ENCODE measurements around the gene BTN2A1. TPM values are rescaled to one million over a fixed set of nuclear protein-coding genes. Genes with fewer than 3 reads are reported as not detected.

The BTN2A1 gene
- total RNA-seq, 2 donors from 2014 or later, result 6.2 to 16.5 TPM

DNA sequence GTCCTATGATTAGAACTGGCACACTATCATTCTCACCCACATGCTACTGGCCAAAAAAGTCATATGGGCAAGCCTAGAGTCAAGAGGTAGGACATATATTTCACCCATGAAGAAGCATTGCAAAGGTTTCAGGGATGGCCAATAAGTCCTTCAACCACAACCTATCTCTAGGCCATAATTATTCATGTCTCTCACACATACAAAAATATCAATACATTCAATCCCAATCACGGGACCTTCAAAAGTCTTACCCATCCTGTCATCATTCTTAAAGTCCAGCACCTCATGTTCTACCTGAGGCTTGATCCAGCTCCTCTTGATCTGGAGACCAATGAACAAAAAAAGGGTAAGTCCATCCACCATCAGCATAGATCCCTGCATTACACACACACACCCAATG, 29.7 kb downstream of the BTN2A1 start:
- no peaks in the 10 kb centered on the region for H3K9me3 ChIP-seq
- H3K4me3 ChIP-seq, result no peak overlapping the region
- ATAC-seq (no peak), DNase-seq (no peak)
- TF ChIP-seq, protein P1, sequence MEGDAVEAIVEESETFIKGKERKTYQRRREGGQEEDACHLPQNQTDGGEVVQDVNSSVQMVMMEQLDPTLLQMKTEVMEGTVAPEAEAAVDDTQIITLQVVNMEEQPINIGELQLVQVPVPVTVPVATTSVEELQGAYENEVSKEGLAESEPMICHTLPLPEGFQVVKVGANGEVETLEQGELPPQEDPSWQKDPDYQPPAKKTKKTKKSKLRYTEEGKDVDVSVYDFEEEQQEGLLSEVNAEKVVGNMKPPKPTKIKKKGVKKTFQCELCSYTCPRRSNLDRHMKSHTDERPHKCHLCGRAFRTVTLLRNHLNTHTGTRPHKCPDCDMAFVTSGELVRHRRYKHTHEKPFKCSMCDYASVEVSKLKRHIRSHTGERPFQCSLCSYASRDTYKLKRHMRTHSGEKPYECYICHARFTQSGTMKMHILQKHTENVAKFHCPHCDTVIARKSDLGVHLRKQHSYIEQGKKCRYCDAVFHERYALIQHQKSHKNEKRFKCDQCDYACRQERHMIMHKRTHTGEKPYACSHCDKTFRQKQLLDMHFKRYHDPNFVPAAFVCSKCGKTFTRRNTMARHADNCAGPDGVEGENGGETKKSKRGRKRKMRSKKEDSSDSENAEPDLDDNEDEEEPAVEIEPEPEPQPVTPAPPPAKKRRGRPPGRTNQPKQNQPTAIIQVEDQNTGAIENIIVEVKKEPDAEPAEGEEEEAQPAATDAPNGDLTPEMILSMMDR (IDR thresholded peaks at IDR 0.05), result no peak
- no peak for TF ChIP-seq POLR2A (IDR thresholded peaks at IDR 0.05)
- no peaks in the 10 kb centered on the region for H3K4me1 ChIP-seq
- no peak overlapping the region for H3K27ac ChIP-seq
- intact Hi-C loops (cut with DNase I), result no loop called here
- 86 to 93% methylated on average over 1 of the region's 1 CpG for WGBS, 2 donors
- H3K36me3 ChIP-seq (replicated peaks in 1 of 2; ENCODE audit: insufficient read depth in 1 of 2, low read depth in 2 of 2), result no peaks in the 10 kb centered on the region
- no peaks in the 10 kb centered on the region for H3K27me3 ChIP-seq

DNA sequence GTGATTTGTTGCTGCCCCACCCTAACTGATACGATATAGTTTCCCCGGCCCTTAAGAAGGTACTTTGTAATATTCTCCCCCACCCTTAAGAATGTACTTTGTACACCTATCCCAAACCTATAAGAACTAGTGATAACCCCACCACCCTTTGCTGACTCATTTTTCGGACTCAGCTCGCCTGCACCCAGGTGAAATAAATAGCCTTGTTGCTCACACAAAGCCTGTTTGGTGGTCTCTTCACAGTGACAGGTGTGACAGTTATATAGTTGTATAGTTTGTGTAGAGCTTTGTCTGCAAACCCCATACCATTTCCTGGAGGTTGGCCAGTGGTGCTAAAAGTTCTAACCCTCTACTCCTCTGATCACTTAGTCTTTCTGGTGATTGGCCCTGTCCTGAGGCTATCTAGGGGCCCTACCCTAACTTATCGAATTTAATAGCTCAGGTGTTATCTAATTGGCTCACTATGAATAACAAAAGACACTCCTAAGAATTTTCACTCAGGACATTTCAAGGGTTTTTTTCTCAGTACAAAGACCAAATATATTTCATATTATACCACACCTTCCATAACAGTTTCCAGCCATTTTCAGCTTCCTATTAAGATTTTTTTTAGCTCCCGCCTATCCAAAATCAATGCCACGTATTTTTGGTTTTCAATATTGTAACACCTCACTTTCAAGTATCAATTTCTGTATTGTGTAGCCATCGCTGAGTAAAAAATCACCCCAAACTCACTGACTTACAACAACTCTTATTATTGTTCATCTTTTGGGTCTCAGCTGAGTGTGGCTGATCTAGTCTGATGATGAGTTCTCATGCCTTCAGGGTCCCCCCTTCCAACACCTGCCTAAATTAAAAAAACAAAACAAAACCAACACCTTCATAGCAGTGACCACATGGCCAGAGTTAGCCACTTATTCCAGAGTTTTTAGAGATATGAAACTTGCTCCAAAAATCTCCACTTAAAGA, 32.5 kb downstream of the BTN2A1 start:
- H3K4me3 ChIP-seq, result no peak overlapping the region
- no peaks in the 10 kb centered on the region for H3K36me3 ChIP-seq (replicated peaks in 1 of 2; ENCODE audit: insufficient read depth in 1 of 2, low read depth in 2 of 2)
- TF ChIP-seq POLR2A (IDR thresholded peaks at IDR 0.05), result no peak
- TF ChIP-seq, protein P1 (IDR thresholded peaks at IDR 0.05), result no peak
- DNase-seq, result no peak
- H3K27ac ChIP-seq, result no peak overlapping the region
- no peak for ATAC-seq
- no peaks in the 10 kb centered on the region for H3K9me3 ChIP-seq
- H3K27me3 ChIP-seq, result no peaks in the 10 kb centered on the region
- no peaks in the 10 kb centered on the region for H3K4me1 ChIP-seq
- intact Hi-C loops (cut with DNase I), result no loop called here
- WGBS, 2 donors, result 73 to 74% methylated on average over 8 of the region's 8 CpGs

DNA sequence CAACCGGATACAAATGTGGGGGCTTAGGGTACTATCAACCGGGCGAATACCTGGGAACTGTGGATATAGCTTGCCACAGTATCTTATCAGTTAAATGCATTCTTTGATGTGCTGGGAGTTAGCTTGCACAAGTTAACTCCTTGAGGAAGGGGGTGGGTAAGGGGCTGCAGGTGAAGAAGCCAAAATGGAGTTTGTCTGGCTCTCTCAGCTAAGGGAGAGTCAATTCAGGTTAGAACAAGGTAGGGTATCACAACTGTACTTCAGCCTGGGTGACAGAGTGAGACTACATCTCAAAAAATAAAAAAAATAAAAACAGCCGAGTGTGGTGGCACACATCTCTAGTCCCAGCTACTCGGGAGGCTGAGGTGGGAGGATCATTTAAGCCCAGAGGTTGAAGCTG, 33.8 kb downstream of the BTN2A1 start:
- TF ChIP-seq, protein P1 (IDR thresholded peaks at IDR 0.05), result no peak
- TF ChIP-seq POLR2A (IDR thresholded peaks at IDR 0.05), result no peak
- ATAC-seq, result no peak
- no peak for DNase-seq
- Histone ChIP-seq H3K36me3 (replicated peaks in 1 of 2; ENCODE audit: insufficient read depth in 1 of 2, low read depth in 2 of 2) (no peaks in the 10 kb centered on the region), H3K27me3 (no peaks in the 10 kb centered on the region), H3K4me3 (no peak overlapping the region), H3K9me3 (no peaks in the 10 kb centered on the region), H3K4me1 (no peaks in the 10 kb centered on the region), H3K27ac (no peak overlapping the region)
- intact Hi-C loops (cut with DNase I), result no loop called here
- WGBS, 2 donors, result 61 to 69% methylated on average over 5 of the region's 5 CpGs

DNA sequence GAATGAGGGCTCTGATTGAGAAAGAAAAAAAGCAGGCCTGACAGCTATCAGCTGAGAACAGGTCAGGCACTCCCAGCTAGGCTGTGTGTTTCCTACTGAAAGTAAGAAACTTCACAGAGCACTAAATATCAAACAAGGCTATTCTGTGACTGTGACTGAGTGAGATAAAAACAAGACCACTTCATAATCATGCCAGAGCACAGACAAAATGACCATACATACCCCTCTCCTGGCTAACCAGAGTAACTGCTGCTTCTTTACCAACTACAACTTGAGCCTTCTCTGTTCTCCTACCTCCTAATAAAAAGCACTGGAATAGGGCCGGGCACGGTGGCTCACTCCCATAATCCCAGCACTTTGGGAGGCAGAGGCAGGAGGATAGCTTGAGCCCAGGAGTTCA, 35.5 kb downstream of the BTN2A1 start:
- H3K4me1 ChIP-seq, result no peaks in the 10 kb centered on the region
- DNase-seq (no peak), ATAC-seq (no peak)
- WGBS, 2 donors, result 89 to 100% methylated on average over 2 of the region's 2 CpGs
- no peaks in the 10 kb centered on the region for H3K9me3 ChIP-seq
- intact Hi-C loops (cut with DNase I), result no loop called here
- H3K27me3 ChIP-seq, result no peaks in the 10 kb centered on the region
- no peaks in the 10 kb centered on the region for H3K36me3 ChIP-seq (replicated peaks in 1 of 2; ENCODE audit: insufficient read depth in 1 of 2, low read depth in 2 of 2)
- no peak overlapping the region for H3K4me3 ChIP-seq
- TF ChIP-seq, protein P1 (IDR thresholded peaks at IDR 0.05), result no peak
- no peak for TF ChIP-seq POLR2A (IDR thresholded peaks at IDR 0.05)
- H3K27ac ChIP-seq, result no peak overlapping the region

DNA sequence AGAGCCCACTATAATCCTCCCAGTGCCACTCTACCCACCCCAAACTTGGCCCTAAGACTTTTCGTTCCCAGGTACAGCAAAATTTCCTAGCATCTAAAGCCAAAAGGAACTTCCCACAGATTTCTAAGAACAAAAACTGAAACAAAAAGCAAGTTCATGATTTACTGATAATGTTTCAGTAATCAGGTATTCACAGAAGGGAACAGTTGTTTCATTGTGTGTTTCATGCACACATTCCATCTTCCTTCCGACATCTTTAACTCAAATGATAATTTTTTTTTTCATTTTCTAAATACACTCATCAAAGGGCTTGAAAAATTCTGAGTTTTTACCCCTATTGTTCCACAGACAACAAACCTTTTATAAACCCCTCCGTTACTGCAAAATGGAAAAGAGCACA, 36.4 kb downstream of the BTN2A1 start:
- DNase-seq (no peak), ATAC-seq (no peak)
- Histone ChIP-seq H3K4me3 (no peak overlapping the region), H3K27ac (no peak overlapping the region), H3K4me1 (no peaks in the 10 kb centered on the region), H3K9me3 (no peaks in the 10 kb centered on the region), H3K36me3 (replicated peaks in 1 of 2; ENCODE audit: insufficient read depth in 1 of 2, low read depth in 2 of 2) (no peaks in the 10 kb centered on the region), H3K27me3 (no peaks in the 10 kb centered on the region)
- intact Hi-C loops (cut with DNase I), result no loop called here
- TF ChIP-seq, protein P1 (IDR thresholded peaks at IDR 0.05), result no peak
- TF ChIP-seq POLR2A (IDR thresholded peaks at IDR 0.05), result no peak
- WGBS, 2 donors, result 59 to 63% methylated on average over 3 of the region's 3 CpGs

All from body of pancreas (tissue), 4 donors.